HG02970 (cell line): ENCODE results near the gene ATP5F1E.
"Not testable (repeated sequence)": the region's sequence is repeated elsewhere in the genome, so short reads cannot be mapped to it uniquely, and the experiment has no call there.

ENCODE experiments used
- ATAC-seq: cut with Tn5 transposase; IDR thresholded peaks from one replicate; pipeline ENCODE4 v1.9.1; 2021; ENCODE audit warnings: mild to moderate bottlenecking, moderate library complexity, moderate number of reproducible peaks; ENCODE audit not compliant: unreplicated experiment, low FRiP score

Gene ATP5F1E

GRCh38 chr20:58993332-58994248 lies 38.5 kb downstream of the ATP5F1E start:
- ATAC-seq, result no peak

GRCh38 chr20:58992911-58993310 lies 39.2 kb downstream of the ATP5F1E start:
- no peak for ATAC-seq

- ATAC-seq, result no peak
These were observed 40.4 kb downstream of the ATP5F1E start for GRCh38 chr20:58991715-58992114.

- ATAC-seq, result no peak
These were observed 41.3 kb downstream of the ATP5F1E start for GRCh38 chr20:58990651-58991445.

- no peak for ATAC-seq
These were observed 42.9 kb downstream of the ATP5F1E start for GRCh38 chr20:58989196-58989595.

- no peak for ATAC-seq
These were observed 43.6 kb downstream of the ATP5F1E start for GRCh38 chr20:58988565-58988882.

GRCh38 chr20:58987790-58988564 lies 44.2 kb downstream of the ATP5F1E start:
- no peak for ATAC-seq

GRCh38 chr20:58986968-58987517 lies 45.1 kb downstream of the ATP5F1E start:
- no peak for ATAC-seq

GRCh38 chr20:58986286-58986967 lies 45.7 kb downstream of the ATP5F1E start:
- ATAC-seq, result no peak

- no peak for ATAC-seq
These were observed 46.5 kb downstream of the ATP5F1E start for GRCh38 chr20:58985656-58986055.

GRCh38 chr20:58984691-58985090 lies 47.4 kb downstream of the ATP5F1E start:
- ATAC-seq, result no peak

- not testable (repeated sequence) for ATAC-seq
These were observed 49.0 kb downstream of the ATP5F1E start for GRCh38 chr20:58983115-58983468.

GRCh38 chr20:58982406-58983114 lies 49.6 kb downstream of the ATP5F1E start:
- no peak for ATAC-seq

GRCh38 chr20:58981628-58982364 lies 50.3 kb downstream of the ATP5F1E start:
- no peak for ATAC-seq

GRCh38 chr20:58980711-58981627 lies 51.2 kb downstream of the ATP5F1E start, which contains the start of gene NELFCD:
TSS of gene NELFCD (plus strand) at chr20:58981256. CDS start at chr20:58981310, 54 bp downstream.
- peak; percentile 80 for ATAC-seq

GRCh38 chr20:58978351-58979190 lies 53.6 kb downstream of the ATP5F1E start:
- no peak for ATAC-seq
